Mucosa of gallbladder (tissue), 1 donor: Measurements from ENCODE around the gene FAM3D. TPM values are rescaled to one million over a fixed set of nuclear protein-coding genes. Genes with fewer than 3 reads are reported as not detected.

ENCODE experiments used
- DNase-seq: peaks from one replicate; pipeline ENCODE4 v3.0.0-alpha.2; 2020; ENCODE audit warnings: low spot score
- total RNA-seq: library from RNA; stranded (reverse); gene quantifications from one replicate; pipeline ENCODE4 v1.2.1, GENCODE V29; 2021
- donor health status: DM: no; HTN: no; CAD: no.

FAM3D gene
- total RNA-seq, 1 donor from 2014 or later, result 98.6 TPM

DNA sequence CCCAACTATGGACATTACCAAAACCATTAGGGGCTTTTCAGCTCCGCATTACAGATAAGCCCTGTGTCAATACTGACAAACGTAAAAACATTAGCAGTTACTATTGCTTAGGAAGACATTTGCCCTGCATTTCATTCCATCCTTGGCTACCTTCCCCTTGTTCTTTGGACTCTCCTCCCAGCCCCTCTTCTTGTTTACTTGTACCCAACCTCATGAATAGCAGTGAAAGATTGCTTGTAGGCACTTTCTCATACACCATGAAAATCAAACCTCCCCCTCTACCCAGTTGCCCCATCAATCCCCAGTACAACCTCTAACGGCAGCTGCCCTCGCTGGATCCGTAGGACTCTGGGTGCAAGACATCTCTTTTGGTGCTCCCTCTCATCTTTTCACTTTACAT is 72.5 kb downstream of the FAM3D start:
- DNase-seq, result no peak

DNA sequence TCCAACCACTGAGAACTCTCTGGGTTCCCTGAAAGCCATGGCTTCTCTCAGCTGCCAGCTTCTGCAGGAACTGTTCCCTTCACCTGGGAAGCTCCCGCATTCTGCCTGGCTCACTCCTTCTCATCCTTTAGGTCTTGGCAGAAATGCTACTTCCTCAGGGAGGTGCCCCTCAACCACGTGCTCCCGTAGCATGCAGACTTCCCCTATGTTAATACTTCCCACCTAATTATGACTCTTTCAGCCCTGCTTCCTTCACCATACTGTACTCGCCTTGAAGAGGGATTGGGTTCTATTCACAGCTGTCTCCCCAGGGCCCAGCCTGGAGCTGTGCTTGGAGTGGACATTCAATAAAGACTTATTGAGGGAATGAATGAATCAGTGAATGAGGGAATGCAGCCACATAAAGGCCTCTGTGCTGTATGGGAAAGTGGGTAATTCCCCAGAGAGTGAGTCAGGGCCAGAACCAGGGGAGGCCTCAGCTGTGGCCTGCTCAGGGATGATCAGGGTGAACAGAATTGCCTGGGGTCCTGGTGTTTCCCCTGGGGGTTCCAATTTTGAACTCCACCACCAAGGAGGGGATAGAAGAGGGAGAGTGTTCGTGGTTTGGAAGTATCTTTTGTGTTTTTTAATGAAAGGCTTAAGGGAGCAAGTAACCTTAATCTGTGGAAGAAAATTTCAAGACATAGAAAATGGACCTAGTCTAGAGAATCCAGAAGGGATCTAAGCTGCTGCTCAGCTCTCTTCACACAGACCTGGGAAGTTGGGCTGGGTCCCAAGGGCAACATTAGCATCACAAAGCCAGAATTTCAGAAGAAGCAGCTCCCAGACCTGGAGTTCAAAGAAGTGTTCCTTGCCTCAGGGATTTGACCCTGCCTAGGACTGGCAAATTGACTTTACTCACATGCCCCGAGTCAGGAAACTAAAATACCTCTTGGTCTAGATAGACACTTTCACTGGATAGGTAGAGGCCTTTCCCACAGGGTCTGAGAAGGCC is 74.8 kb downstream of the FAM3D start:
- DNase-seq, result no peak

DNA sequence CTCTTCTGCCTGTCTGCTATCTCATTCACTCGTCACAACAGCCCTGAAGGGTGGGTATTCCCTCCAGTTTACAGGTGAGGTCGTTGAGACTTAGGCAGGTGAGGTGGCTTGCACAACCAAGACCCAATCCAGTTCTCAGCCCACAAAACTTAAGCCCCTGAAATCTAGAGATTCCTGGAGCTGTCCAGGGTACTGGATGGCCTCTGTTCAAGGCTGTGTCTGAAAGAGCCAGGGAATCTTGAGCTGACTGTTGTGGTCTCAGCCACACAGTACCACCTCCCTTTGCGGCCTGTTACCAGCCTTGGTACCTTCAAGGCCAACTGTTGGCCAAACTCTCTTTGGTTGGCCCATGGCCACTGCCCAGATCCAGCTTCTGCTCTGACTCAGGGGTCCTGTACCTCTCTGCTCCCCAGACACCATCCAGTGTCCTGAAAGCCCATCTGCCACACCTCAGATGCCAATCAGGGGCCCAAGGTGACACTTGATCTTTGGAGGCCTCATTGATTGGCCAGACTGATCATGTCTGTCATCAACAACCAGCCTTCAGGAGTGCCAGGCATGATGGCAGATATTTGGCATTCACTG is 78.5 kb downstream of the FAM3D start:
- DNase-seq, result no peak

DNA sequence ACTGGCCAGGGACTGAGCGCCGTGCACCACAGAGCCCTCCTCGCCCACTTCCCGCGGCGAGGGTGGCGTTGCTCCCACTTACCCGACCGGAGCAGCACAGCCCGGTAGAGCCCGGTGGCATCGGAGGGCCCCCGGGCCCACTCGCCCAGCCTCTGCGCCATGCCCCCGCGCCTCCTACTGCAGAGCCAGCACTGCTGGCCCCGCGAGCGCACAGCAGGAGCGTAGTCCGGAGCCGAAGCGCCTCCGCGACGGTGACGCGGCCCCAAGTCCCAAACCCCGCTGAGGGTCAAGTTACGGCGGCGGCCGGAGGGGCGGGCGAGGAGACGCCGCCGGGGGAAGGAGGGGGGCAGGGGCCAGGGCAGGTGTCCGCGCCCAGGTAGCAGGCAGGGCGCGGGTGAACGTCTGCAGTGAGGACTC is 79.8 kb downstream of the FAM3D start:
- DNase-seq, result no peak

DNA sequence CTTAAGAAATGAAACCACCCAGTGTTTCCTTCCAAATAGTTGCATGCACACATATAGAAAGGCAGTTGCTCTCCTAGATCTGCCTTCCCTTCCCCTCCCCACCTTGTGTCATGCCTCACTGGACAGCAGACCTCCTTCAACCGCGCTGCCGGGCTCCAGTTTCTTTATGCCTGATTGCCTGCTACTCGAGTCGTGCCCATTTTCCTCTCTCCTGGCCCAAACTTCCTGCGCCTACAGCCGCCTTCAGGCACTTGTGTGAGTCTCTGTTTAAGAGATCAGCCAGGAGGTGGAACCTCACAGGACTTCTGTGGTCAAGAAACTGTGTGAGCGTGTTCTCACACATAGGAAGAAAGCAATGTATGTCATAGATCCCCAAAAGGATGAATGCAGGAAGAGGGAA is 80.6 kb downstream of the FAM3D start:
- DNase-seq, result no peak

DNA sequence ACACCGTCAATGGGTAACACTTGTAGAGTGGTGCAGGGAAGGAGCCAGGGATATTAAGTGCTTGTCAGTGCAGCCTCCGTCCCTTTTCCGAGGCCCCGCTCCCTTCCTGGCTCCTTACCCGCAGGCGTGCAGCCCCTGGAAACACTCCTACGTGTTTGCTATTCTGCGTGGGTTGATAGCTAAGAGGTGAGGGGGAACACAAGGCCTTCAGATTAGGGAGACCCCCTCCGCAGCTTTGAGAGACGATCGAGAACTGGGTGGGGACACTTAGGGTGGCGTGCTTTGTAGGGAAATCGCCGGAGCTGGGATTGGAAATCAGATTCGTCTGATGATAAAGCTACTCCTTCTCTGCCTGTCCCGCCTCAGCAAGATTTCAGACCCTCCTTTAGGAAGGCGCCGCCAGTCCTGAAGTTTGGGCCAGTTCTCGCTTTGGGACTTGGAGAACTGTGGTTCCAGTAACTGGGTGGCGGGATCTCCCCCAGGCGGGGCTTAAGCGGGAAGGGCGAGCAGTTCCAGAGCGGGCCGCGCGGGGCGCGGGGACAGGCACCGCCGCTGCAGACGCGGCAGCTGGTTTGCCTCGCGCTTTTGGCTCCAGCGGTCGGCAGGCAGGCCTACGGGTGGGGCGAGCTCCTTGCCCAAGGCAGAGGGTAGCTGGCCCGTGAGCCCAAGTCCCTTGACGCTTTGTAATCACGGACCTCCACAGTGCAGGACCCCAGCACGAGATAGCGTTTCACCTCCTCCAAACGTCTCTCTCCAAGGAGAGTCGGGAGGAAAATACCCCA is 81.4 kb downstream of the FAM3D start:
- peak; percentile 71 for DNase-seq

DNA sequence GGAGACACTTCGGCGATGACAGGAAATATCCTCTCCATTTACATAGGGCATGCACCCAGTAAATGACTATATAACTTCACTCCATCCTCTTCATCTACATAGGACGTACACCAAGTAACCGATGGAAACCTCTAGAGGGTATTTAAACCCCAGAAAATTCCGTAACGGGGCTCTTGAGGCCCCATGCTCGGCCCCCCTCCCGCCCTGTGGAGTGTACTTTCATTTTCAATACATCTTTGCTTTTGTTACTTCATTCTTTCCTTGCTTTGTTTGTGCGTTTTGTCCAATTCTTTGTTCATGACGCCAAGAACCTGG is 81.9 kb downstream of the FAM3D start:
- no peak for DNase-seq

Other genes with a start within 250 kb of the FAM3D start
- gene PDHB, start 232.9 kb downstream of the FAM3D start, total RNA-seq, result 57.2 TPM
- gene KCTD6, start 174.7 kb downstream of the FAM3D start, total RNA-seq, result 11.0 TPM
- gene ACOX2, start 129.6 kb downstream of the FAM3D start, total RNA-seq, result 19.5 TPM
- gene FAM107A, start 89.4 kb downstream of the FAM3D start, total RNA-seq, result 6.4 TPM